H9 (cell line): ENCODE measurements around the gene DPP8. TPM values are rescaled to one million over a fixed set of nuclear protein-coding genes. Genes with fewer than 3 reads are reported as not detected.

ENCODE experiments used
- DNase-seq: peaks from one replicate; pipeline ENCODE4 v3.0.0-alpha.2; 2017
- H2AFZ ChIP-seq: one replicate; pipeline ENCODE4 v1.6.1; 2013; ENCODE audit warnings: mild to moderate bottlenecking, low read length, control low read depth, moderate library complexity
- H2AK5ac ChIP-seq: 2 replicates; pipeline ENCODE4 v1.6.1; 2013; ENCODE audit warnings: low read length, control low read depth, mixed read lengths; ENCODE audit not compliant: insufficient read length
- H2BK120ac ChIP-seq: one replicate; pipeline ENCODE4 v1.6.1; 2013; ENCODE audit warnings: low read depth, mild to moderate bottlenecking, low read length, control low read depth, inconsistent platforms; ENCODE audit not compliant: poor library complexity, severe bottlenecking
- H2BK12ac ChIP-seq: 2 replicates; pipeline ENCODE4 v1.6.1; 2013; ENCODE audit warnings: low read length, control low read depth, mixed read lengths, low read depth; ENCODE audit not compliant: insufficient read length
- H2BK15ac ChIP-seq: 2 replicates; pipeline ENCODE4 v1.6.1; 2013; ENCODE audit warnings: low read depth, low read length, control low read depth
- H2BK20ac ChIP-seq: one replicate; pipeline ENCODE4 v1.6.1; 2013; ENCODE audit warnings: low read depth, mild to moderate bottlenecking, low read length, control low read depth, inconsistent platforms; ENCODE audit not compliant: poor library complexity, severe bottlenecking
- H2BK5ac ChIP-seq: 2 replicates; pipeline ENCODE4 v1.6.1; 2013; ENCODE audit warnings: low read length, control low read depth, mixed read lengths; ENCODE audit not compliant: insufficient read length
- H3K14ac ChIP-seq: 2 replicates; pipeline ENCODE4 v1.6.1; 2013; ENCODE audit warnings: low read length, control low read depth; ENCODE audit not compliant: insufficient read depth
- H3K18ac ChIP-seq: 2 replicates; pipeline ENCODE4 v1.6.1; 2013; ENCODE audit warnings: low read depth, mild to moderate bottlenecking, mixed read lengths, low read length, control low read depth; ENCODE audit not compliant: insufficient read length
- H3K23ac ChIP-seq: 2 replicates; pipeline ENCODE4 v1.6.1; 2013; ENCODE audit warnings: low read length, control low read depth, mixed read lengths, low read depth; ENCODE audit not compliant: insufficient read length
- H3K23me2 ChIP-seq: 2 replicates; pipeline ENCODE4 v1.6.1; 2013; ENCODE audit warnings: low read depth, mild to moderate bottlenecking, mixed read lengths, low read length, control low read depth; ENCODE audit not compliant: insufficient read length, poor library complexity, severe bottlenecking
- H3K27ac ChIP-seq: 2 replicates; pipeline ENCODE4 v1.5.1; 2013; ENCODE audit warnings: low read length, control low read depth, mixed read lengths, low read depth; ENCODE audit not compliant: insufficient read length
- H3K27me3 ChIP-seq: 2 replicates; pipeline ENCODE4 v1.6.1; 2013; ENCODE audit warnings: low read length, control low read depth, inconsistent platforms; ENCODE audit not compliant: insufficient read depth
- H3K4ac ChIP-seq: 2 replicates; pipeline ENCODE4 v1.6.1; 2013; ENCODE audit warnings: low read depth, mild to moderate bottlenecking, control low read depth, inconsistent platforms, low read length, moderate library complexity
- H3K4me1 ChIP-seq: 2 replicates; pipeline ENCODE4 v1.6.1; 2013; ENCODE audit warnings: low read length, control low read depth, inconsistent platforms; ENCODE audit not compliant: insufficient read depth
- H3K4me2 ChIP-seq: 2 replicates; pipeline ENCODE4 v1.6.1; 2013; ENCODE audit warnings: low read length, control low read depth, mixed read lengths; ENCODE audit not compliant: insufficient read length, insufficient read depth
- H3K56ac ChIP-seq: 2 replicates; pipeline ENCODE4 v1.6.1; 2013; ENCODE audit warnings: low read depth, mild to moderate bottlenecking, mixed read lengths, low read length, control low read depth; ENCODE audit not compliant: insufficient read length
- H3K79me1 ChIP-seq: 2 replicates; pipeline ENCODE4 v1.6.1; 2013; ENCODE audit warnings: low read depth, mild to moderate bottlenecking, moderate library complexity, low read length, control low read depth, inconsistent platforms; ENCODE audit not compliant: insufficient read depth, poor library complexity, severe bottlenecking
- H3K79me2 ChIP-seq: 2 replicates; pipeline ENCODE4 v1.6.1; 2013; ENCODE audit warnings: low read length, control low read depth, inconsistent platforms; ENCODE audit not compliant: insufficient read depth
- H3K9ac ChIP-seq: 2 replicates; pipeline ENCODE4 v1.6.1; 2013; ENCODE audit warnings: low read length, control low read depth, mixed read lengths; ENCODE audit not compliant: insufficient read length; ENCODE audit errors: extremely low read depth
- H3K9me3 ChIP-seq: one replicate; pipeline ENCODE4 v1.6.1; 2013; ENCODE audit warnings: low read depth, low read length, inconsistent platforms; ENCODE audit not compliant: control insufficient read depth
- H3T11ph ChIP-seq: one replicate; pipeline ENCODE4 v1.6.1; 2013; ENCODE audit warnings: mild to moderate bottlenecking, low read length, control low read depth, inconsistent platforms
- H4K20me1 ChIP-seq: one replicate; pipeline ENCODE4 v1.6.1; 2013; ENCODE audit not compliant: control insufficient read depth, insufficient read length, insufficient read depth
- H4K5ac ChIP-seq: 2 replicates; pipeline ENCODE4 v1.6.1; 2013; ENCODE audit warnings: low read depth, mild to moderate bottlenecking, mixed read lengths, low read length, control low read depth; ENCODE audit not compliant: insufficient read length
- H4K8ac ChIP-seq: replicated peaks from 2 replicates; pipeline ENCODE4 v1.6.1; 2013; ENCODE audit warnings: low read length, control low read depth, mixed read lengths, low read depth; ENCODE audit not compliant: insufficient read length
- H4K91ac ChIP-seq: 2 replicates; pipeline ENCODE4 v1.6.1; 2013; ENCODE audit warnings: low read depth, mild to moderate bottlenecking, moderate library complexity, mixed read lengths, low read length, control low read depth; ENCODE audit not compliant: insufficient read length
- H3K27ac Mint-ChIP-seq, 3 experiments: 2 replicates in 2 of 3; 3 replicates in 1 of 3; pipeline ENCODE4 v1.8.0; 2020 to 2021; ENCODE audit warnings: mixed read lengths in 3 of 3, mild to moderate bottlenecking in 1 of 3, moderate library complexity in 1 of 3
- H3K27me3 Mint-ChIP-seq: 2 replicates; pipeline ENCODE4 v1.8.0; 2021; ENCODE audit warnings: low read depth, mild to moderate bottlenecking, moderate library complexity, mixed read lengths
- H3K36me3 Mint-ChIP-seq, 3 experiments: 2 replicates in 2 of 3; 3 replicates in 1 of 3; pipeline ENCODE4 v1.8.0; 2020 to 2021; ENCODE audit warnings: low read depth in 3 of 3, mixed read lengths in 3 of 3; ENCODE audit not compliant: insufficient read depth in 1 of 3
- H3K4me1 Mint-ChIP-seq, 2 experiments: 2 replicates each; pipeline ENCODE4 v1.8.0; 2020; ENCODE audit warnings: mixed read lengths in 2 of 2
- H3K4me3 Mint-ChIP-seq, 2 experiments: 2 replicates in 1 of 2; 3 replicates in 1 of 2; pipeline ENCODE4 v1.8.0; 2020 to 2021; ENCODE audit warnings: mild to moderate bottlenecking in 2 of 2, mixed read lengths in 2 of 2, moderate library complexity in 1 of 2
- H3K9me3 Mint-ChIP-seq, 2 experiments: 2 replicates in 1 of 2; 3 replicates in 1 of 2; pipeline ENCODE4 v1.8.0; 2020; ENCODE audit warnings: mild to moderate bottlenecking in 2 of 2, mixed read lengths in 2 of 2, moderate library complexity in 1 of 2
- WGBS: extraction: QIAGEN DNeasy Blood & Tissue Kit; methylation state at CpG from one replicate; pipeline ENCODE4 v1.1.7; 2013; ENCODE audit warnings: missing lambda C conversion rate, low lambda C conversion rate, mixed read lengths; ENCODE audit not compliant: insufficient read length; ENCODE audit errors: extremely low coverage; 5-methylcytosine and 5-hydroxymethylcytosine counted together
- total RNA-seq: library from RNA; stranded (reverse); gene quantifications from 2 replicates; pipeline ENCODE4 v1.2.1, GENCODE V29; 2021
- TF ChIP-seq, protein P1 (sequence below): fragments of 200-600 bp; sonication (generic); conservative IDR thresholded peaks from 3 replicates; pipeline ENCODE4 v1.8.0; 2021; ENCODE audit warnings: antibody characterized with exemption, mild to moderate bottlenecking

Gene DPP8
- total RNA-seq, 1 experiment from 2014 or later, result 26.6 TPM

DNA sequence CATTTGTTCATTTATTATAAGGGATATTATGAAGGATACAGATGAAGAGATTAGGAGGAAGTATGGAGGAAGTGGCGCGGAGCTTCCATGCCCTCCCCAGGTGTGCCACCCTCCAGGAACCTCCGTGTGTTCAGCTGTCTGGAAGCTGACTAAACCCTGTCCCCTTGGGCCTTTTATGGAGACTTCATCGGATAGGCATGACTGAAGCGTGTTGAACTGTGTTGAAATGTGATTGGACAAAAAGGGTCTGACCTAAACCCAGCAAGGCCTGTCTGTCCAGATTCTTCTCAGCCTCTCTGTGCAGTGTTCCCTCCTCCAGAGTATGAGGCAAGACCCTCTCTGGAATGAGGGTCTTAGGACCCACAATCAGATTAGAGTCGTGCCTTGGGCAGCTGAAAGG is 44.4 kb upstream of the DPP8 start:
- Histone ChIP-seq H2BK20ac (no peak overlapping the region), H3K14ac (no peak overlapping the region), H2AFZ (no peak overlapping the region), H3K4me2 (no peak overlapping the region), H2AK5ac (no peak overlapping the region), H2BK120ac (no peak overlapping the region), H4K91ac (no peak overlapping the region), H3K23me2 (no peaks in the 10 kb centered on the region), H4K8ac (no peak overlapping the region), H3K4me1 (no peaks in the 10 kb centered on the region), H2BK5ac (no peak overlapping the region), H4K20me1 (no peaks in the 10 kb centered on the region), H3K9me3 (no peaks in the 10 kb centered on the region), H3K56ac (no peak overlapping the region), H3K79me2 (no peaks in the 10 kb centered on the region), H3K27ac (no peak overlapping the region), H2BK15ac (no peak overlapping the region), H2BK12ac (no peak overlapping the region), H3K9ac (no peak overlapping the region), H3K27me3 (no peaks in the 10 kb centered on the region), H3K4ac (no peak overlapping the region), H3K23ac (no peak overlapping the region), H4K5ac (no peak overlapping the region), H3K18ac (no peak overlapping the region), H3K79me1 (no peaks in the 10 kb centered on the region), H3T11ph (no peak overlapping the region)
- Mint-ChIP-seq H3K9me3 (peaks cover 7 to 8% of the 10 kb centered on the region in 2 experiments; a peak in 4 of 5 replicates), H3K36me3 (peaks cover 88 to 99% (median 93%) of the 10 kb centered on the region in 3 experiments), H3K27me3 (no peaks in the 10 kb centered on the region), H3K4me1 (no peaks in the 10 kb centered on the region), H3K27ac (peak overlapping the region in 2 of 3 experiments; percentile 27 to 63; a peak in 2 of 7 replicates), H3K4me3 (no peak overlapping the region; a peak in 1 of 5 replicates)
- DNase-seq, result no peak
- no CpG with 5 or more reads among the region's 6 CpGs for WGBS
- TF ChIP-seq, protein P1, sequence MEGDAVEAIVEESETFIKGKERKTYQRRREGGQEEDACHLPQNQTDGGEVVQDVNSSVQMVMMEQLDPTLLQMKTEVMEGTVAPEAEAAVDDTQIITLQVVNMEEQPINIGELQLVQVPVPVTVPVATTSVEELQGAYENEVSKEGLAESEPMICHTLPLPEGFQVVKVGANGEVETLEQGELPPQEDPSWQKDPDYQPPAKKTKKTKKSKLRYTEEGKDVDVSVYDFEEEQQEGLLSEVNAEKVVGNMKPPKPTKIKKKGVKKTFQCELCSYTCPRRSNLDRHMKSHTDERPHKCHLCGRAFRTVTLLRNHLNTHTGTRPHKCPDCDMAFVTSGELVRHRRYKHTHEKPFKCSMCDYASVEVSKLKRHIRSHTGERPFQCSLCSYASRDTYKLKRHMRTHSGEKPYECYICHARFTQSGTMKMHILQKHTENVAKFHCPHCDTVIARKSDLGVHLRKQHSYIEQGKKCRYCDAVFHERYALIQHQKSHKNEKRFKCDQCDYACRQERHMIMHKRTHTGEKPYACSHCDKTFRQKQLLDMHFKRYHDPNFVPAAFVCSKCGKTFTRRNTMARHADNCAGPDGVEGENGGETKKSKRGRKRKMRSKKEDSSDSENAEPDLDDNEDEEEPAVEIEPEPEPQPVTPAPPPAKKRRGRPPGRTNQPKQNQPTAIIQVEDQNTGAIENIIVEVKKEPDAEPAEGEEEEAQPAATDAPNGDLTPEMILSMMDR, result no peak
